Neural cell (in vitro differentiated cells): ENCODE results near the gene SLC26A3. TPM values are rescaled to one million over a fixed set of nuclear protein-coding genes. Genes with fewer than 3 reads are reported as not detected.

ENCODE experiments used
- H2AFZ ChIP-seq: fragments of 200-600, 300-800 bp; sonication (generic), shearing (Covaris generic); 2 replicates; pipeline ENCODE4 v1.6.0; 2014; ENCODE audit warnings: low read depth, mild to moderate bottlenecking, antibody characterized with exemption, low read length, moderate library complexity
- H3F3A ChIP-seq: fragments of 200-600 bp; shearing (Covaris generic); 2 replicates; pipeline ENCODE4 v1.6.1; 2016; ENCODE audit warnings: mild to moderate bottlenecking, moderate library complexity, mixed read lengths, antibody characterized with exemption, low read length; ENCODE audit not compliant: insufficient read depth, poor library complexity, severe bottlenecking
- H3K27ac ChIP-seq: fragments of 200-600, 300-800 bp; sonication (generic), shearing (Covaris generic); 2 replicates; pipeline ENCODE4 v1.5.1; 2014; ENCODE audit warnings: mild to moderate bottlenecking, low read length, moderate library complexity
- H3K27me3 ChIP-seq: fragments of 300-800, 200-600 bp; sonication (generic), shearing (Covaris generic); 2 replicates; pipeline ENCODE4 v1.6.0; 2014; ENCODE audit warnings: mild to moderate bottlenecking, low read depth, low read length, moderate library complexity; ENCODE audit not compliant: insufficient read depth
- H3K36me3 ChIP-seq: fragments of 300-800, 200-600 bp; sonication (generic), shearing (Covaris generic); 2 replicates; pipeline ENCODE4 v1.5.1; 2014; ENCODE audit warnings: mild to moderate bottlenecking, antibody characterized with exemption, low read length, moderate library complexity; ENCODE audit not compliant: insufficient read depth
- H3K4me2 ChIP-seq: fragments of 300-800, 200-600 bp; sonication (generic), shearing (Covaris generic); 2 replicates; pipeline ENCODE4 v1.6.0; 2014; ENCODE audit warnings: mild to moderate bottlenecking, low read length
- H3K4me3 ChIP-seq: fragments of 300-800, 200-600 bp; sonication (generic), shearing (Covaris generic); 2 replicates; pipeline ENCODE4 v1.5.1; 2014; ENCODE audit warnings: mild to moderate bottlenecking, low read length, moderate library complexity
- H3K79me2 ChIP-seq: fragments of 200-600 bp; shearing (Covaris generic); replicated peaks from 2 replicates; pipeline ENCODE4 v1.6.0; 2014; ENCODE audit warnings: mild to moderate bottlenecking, low read length, moderate library complexity; ENCODE audit not compliant: insufficient read depth
- H3K9ac ChIP-seq: fragments of 300-800, 200-600 bp; sonication (generic), shearing (Covaris generic); 2 replicates; pipeline ENCODE4 v1.6.1; 2016; ENCODE audit warnings: mild to moderate bottlenecking, low read length, mixed read lengths
- H3K9me2 ChIP-seq: fragments of 200-600 bp; shearing (Covaris generic); 2 replicates; pipeline ENCODE4 v1.6.1; 2016; ENCODE audit warnings: mild to moderate bottlenecking, low read length, mixed read lengths; ENCODE audit not compliant: insufficient read depth
- H3K9me3 ChIP-seq: fragments of 200-600, 300-800 bp; sonication (generic), shearing (Covaris generic); 2 replicates; pipeline ENCODE4 v1.6.1; 2016; ENCODE audit warnings: mild to moderate bottlenecking, mixed run types, low read length, moderate library complexity, mixed read lengths
- H4K20me1 ChIP-seq: fragments of 200-600 bp; shearing (Covaris generic); 2 replicates; pipeline ENCODE4 v1.6.1; 2016; ENCODE audit warnings: mild to moderate bottlenecking, mixed run types; ENCODE audit not compliant: insufficient read depth
- CTCF ChIP-seq: fragments of 450-650 bp; IDR thresholded peaks from 2 replicates; pipeline ENCODE4 v1.5.1; 2014; ENCODE audit warnings: antibody characterized with exemption, mild to moderate bottlenecking, moderate library complexity; ENCODE audit not compliant: poor library complexity, severe bottlenecking
- EP300 ChIP-seq: fragments of 450-650 bp; conservative IDR thresholded peaks from 2 replicates; pipeline ENCODE4 v1.6.1; 2014; ENCODE audit warnings: antibody characterized with exemption, mild to moderate bottlenecking, moderate library complexity; ENCODE audit not compliant: poor library complexity, severe bottlenecking
- EZH2 ChIP-seq: fragments of 200-600, 300-800 bp; shearing (Covaris generic), sonication (generic); IDR thresholded peaks from 2 replicates; pipeline ENCODE4 v1.6.1; 2014; ENCODE audit warnings: antibody characterized with exemption, low read length, borderline replicate concordance, mild to moderate bottlenecking; ENCODE audit not compliant: insufficient read depth, poor library complexity, severe bottlenecking
- MXI1 ChIP-seq: fragments of 450-650 bp; conservative IDR thresholded peaks from 2 replicates; pipeline ENCODE4 v1.6.1; 2014; ENCODE audit warnings: antibody characterized with exemption, mild to moderate bottlenecking; ENCODE audit not compliant: poor library complexity, severe bottlenecking
- POLR2AphosphoS5 ChIP-seq: IDR thresholded peaks from 2 replicates; pipeline ENCODE4 v1.6.1; 2012
- RAD21 ChIP-seq: fragments of 450-650 bp; conservative IDR thresholded peaks from 2 replicates; pipeline ENCODE4 v1.6.1; 2014; ENCODE audit warnings: antibody characterized with exemption, mild to moderate bottlenecking, moderate library complexity
- REST ChIP-seq: IDR thresholded peaks from 2 replicates; pipeline ENCODE4 v1.6.1; 2012; ENCODE audit warnings: borderline replicate concordance
- SMC3 ChIP-seq: fragments of 450-650 bp; conservative IDR thresholded peaks from 2 replicates; pipeline ENCODE4 v1.6.1; 2014; ENCODE audit warnings: antibody characterized with exemption, mild to moderate bottlenecking, moderate library complexity; ENCODE audit not compliant: poor library complexity
- TAF1 ChIP-seq: IDR thresholded peaks from 2 replicates; pipeline ENCODE4 v1.6.1; 2012; ENCODE audit warnings: low read depth
- polyA plus RNA-seq: library from polyadenylated mRNA; depleted of rRNA; stranded (reverse); fragments of >200 nt; gene quantifications from 2 replicates; pipeline ENCODE4 v1.2.3, GENCODE V29; 2014

The SLC26A3 gene
- polyA plus RNA-seq, 1 donor from 2014 or later, result not detected

- no peak overlapping the region for H2AFZ ChIP-seq
- no peaks in the 10 kb centered on the region for H3K36me3 ChIP-seq
- no peaks in the 10 kb centered on the region for H3K27me3 ChIP-seq
- no peak overlapping the region for H3K27ac ChIP-seq
- H3K9me3 ChIP-seq, result no peaks in the 10 kb centered on the region
- H3K9ac ChIP-seq, result no peak overlapping the region
- no peaks in the 10 kb centered on the region for H3F3A ChIP-seq
- no peak for TF ChIP-seq SMC3
- TF ChIP-seq REST, result no peak
- no peak for TF ChIP-seq POLR2AphosphoS5
- TF ChIP-seq EZH2, result no peak
- TF ChIP-seq MXI1, result no peak
- TF ChIP-seq RAD21, result no peak
- no peak for TF ChIP-seq CTCF
- TF ChIP-seq TAF1, result no peak
- no peak for TF ChIP-seq EP300
- H3K79me2 ChIP-seq, result no peaks in the 10 kb centered on the region
- no peaks in the 10 kb centered on the region for H4K20me1 ChIP-seq
- no peaks in the 10 kb centered on the region for H3K9me2 ChIP-seq
- no peak overlapping the region for H3K4me2 ChIP-seq
- no peak overlapping the region for H3K4me3 ChIP-seq
Observed at GRCh38 chr7:107792364-107792763, 10.7 kb downstream of the SLC26A3 start.

DNA sequence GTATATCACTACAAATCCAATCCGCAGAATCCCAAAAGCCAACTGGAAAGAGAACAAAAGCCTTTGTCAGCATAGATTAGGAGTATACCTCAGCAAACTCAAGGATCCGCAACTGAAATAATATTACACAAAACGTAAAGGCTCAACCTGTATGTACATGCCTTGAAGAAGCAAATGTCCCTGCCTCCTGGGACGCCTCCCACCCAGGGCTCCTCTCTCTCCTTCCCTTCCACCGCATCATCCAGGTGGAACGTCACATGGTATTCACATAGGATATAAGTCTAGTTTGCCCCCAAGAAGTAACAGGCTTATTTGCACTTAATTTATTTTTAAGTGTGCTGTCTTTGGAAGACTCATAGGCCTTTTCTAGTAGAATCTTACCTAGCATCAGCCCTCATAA is 13.4 kb downstream of the SLC26A3 start:
- H4K20me1 ChIP-seq, result no peaks in the 10 kb centered on the region
- no peak overlapping the region for H3K4me3 ChIP-seq
- H3K27me3 ChIP-seq, result no peaks in the 10 kb centered on the region
- no peak overlapping the region for H3K4me2 ChIP-seq
- H3K27ac ChIP-seq, result no peak overlapping the region
- no peaks in the 10 kb centered on the region for H3K9me2 ChIP-seq
- H3K9ac ChIP-seq, result no peak overlapping the region
- H3K9me3 ChIP-seq, result no peaks in the 10 kb centered on the region
- no peaks in the 10 kb centered on the region for H3F3A ChIP-seq
- TF ChIP-seq POLR2AphosphoS5, result no peak
- no peak for TF ChIP-seq REST
- TF ChIP-seq EP300, result no peak
- no peak for TF ChIP-seq CTCF
- no peak for TF ChIP-seq TAF1
- no peak for TF ChIP-seq EZH2
- TF ChIP-seq RAD21, result no peak
- no peak for TF ChIP-seq SMC3
- no peak for TF ChIP-seq MXI1
- H2AFZ ChIP-seq, result no peak overlapping the region
- H3K79me2 ChIP-seq, result no peaks in the 10 kb centered on the region
- H3K36me3 ChIP-seq, result no peaks in the 10 kb centered on the region
